Right lobe of liver (tissue), 6 donors: Measurements from ENCODE around the gene TENM4. TPM values are rescaled to one million over a fixed set of nuclear protein-coding genes. Genes with fewer than 3 reads are reported as not detected.

Experiments used
- ATAC-seq, 4 donors: fragments of 200-7000 bp; cut with Tn5 transposase; one replicate each; pipeline ENCODE4 v1.9.1; 2020; ENCODE audit warnings: mild to moderate bottlenecking in 4 of 4, moderate library complexity in 4 of 4
- DNase-seq, 3 donors: peaks; one replicate each; pipeline ENCODE4 v3.0.0-alpha.2; 2020
- H3K27ac ChIP-seq, 3 donors: fragments of 200-600 bp; one replicate each; pipeline ENCODE4 v1.8.0; 2022
- H3K27me3 ChIP-seq, 2 donors: fragments of 200-600 bp; one replicate each; pipeline ENCODE4 v1.8.0; 2022
- H3K36me3 ChIP-seq, 4 donors: fragments of 200-600 bp; sonication (generic) in 1 of 4; one replicate each; pipeline versions ENCODE4 v1.5.1 to v1.8.0; 2017 to 2022; ENCODE audit warnings: control low read depth in 1 of 4
- H3K4me1 ChIP-seq, 4 donors: fragments of 200-600 bp; sonication (generic) in 1 of 4; one replicate each; pipeline versions ENCODE4 v1.5.1 to v1.8.0; 2017 to 2022; ENCODE audit warnings: control low read depth in 1 of 4
- H3K4me3 ChIP-seq, 3 donors: fragments of 200-600 bp; one replicate each; pipeline ENCODE4 v1.8.0; 2022
- H3K9me3 ChIP-seq, 4 donors: fragments of 200-600 bp; sonication (generic) in 1 of 4; one replicate each; pipeline versions ENCODE4 v1.5.1 to v1.8.0; 2017 to 2022; ENCODE audit warnings: control low read depth in 1 of 4
- CTCF ChIP-seq, 4 donors: fragments of 200-600 bp in 3 of 4; fragments of 450-650 bp in 1 of 4; IDR thresholded peaks; one replicate each; pipeline versions ENCODE4 v1.5.1 to v1.8.0; 2016 to 2022; ENCODE audit warnings: antibody characterized with exemption in 4 of 4, mild to moderate bottlenecking in 2 of 4
- POLR2A ChIP-seq: fragments of 450-650 bp; IDR thresholded peaks from one replicate; pipeline ENCODE4 v1.6.1; 2017; ENCODE audit warnings: antibody characterized with exemption, mild to moderate bottlenecking
- whole genome bisulfite sequencing: methylation state at CpG from one replicate; pipeline ENCODE4 v1.1.6; 2018; ENCODE audit warnings: low coverage, low lambda C conversion rate; ENCODE audit not compliant: insufficient coverage; ENCODE audit errors: missing lambda C conversion rate; 5-methylcytosine and 5-hydroxymethylcytosine counted together
- intact Hi-C, 2 donors: fragments of 100-400 bp; cut with DNase I; formaldehyde crosslinking; loops; one replicate each; pipeline versions ENCODE4 v1.11.2 to v1.14.1; 2022
- total RNA-seq, 6 experiments: library from RNA; depleted of rRNA in 2 of 6; stranded (reverse); fragments of >200 nt in 2 of 6; fragmentation: NEBNext Ultra II Directional in 3 of 6; extraction: Animal tissue kit (Norgen Biotek cat#: 25700) in 3 of 6; gene quantifications; one replicate each; pipeline versions ENCODE4 v1.1.0 to v1.2.4, GENCODE V29; 2016 to 2023
- donor health status: DM: no; HTN: yes; CAD: no.
- donor health status: DM: no; HTN: no; CAD: no.
- donor health status: DM: no; HTN: no; CAD: no.
- donor health status: DM: no; HTN: yes; CAD: no.
- donor health status: DM: no; HTN: yes; CAD: no.

The TENM4 gene
- total RNA-seq, 6 experiments from 2014 or later: 0.04 to 0.58 (median 0.14) TPM; not detected in 2

DNA sequence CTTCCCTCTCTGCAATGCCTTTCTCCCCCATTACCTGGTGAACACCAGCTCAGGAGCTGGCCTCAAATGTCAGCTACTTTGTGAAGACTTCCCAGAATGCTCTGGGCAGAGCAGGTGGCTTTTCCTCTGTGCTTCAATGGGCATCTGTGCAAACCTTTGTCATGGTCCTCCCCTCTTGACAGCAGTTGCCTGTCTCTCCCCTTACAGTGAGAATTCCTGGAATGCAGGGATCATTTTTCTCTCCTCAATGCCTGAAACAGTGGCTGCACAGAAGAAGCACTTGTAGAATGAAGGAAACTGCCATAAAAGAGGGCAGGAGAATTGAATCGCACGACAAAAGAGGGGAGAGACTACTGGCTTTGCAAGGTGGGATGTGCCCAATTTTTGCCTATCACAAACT lies 773.4 kb downstream of the TENM4 start:
- ATAC-seq: no peak
- no peaks in the 10 kb centered on the region for H3K4me1 ChIP-seq
- 100% methylated on average over 1 of the region's 2 CpGs for WGBS

DNA sequence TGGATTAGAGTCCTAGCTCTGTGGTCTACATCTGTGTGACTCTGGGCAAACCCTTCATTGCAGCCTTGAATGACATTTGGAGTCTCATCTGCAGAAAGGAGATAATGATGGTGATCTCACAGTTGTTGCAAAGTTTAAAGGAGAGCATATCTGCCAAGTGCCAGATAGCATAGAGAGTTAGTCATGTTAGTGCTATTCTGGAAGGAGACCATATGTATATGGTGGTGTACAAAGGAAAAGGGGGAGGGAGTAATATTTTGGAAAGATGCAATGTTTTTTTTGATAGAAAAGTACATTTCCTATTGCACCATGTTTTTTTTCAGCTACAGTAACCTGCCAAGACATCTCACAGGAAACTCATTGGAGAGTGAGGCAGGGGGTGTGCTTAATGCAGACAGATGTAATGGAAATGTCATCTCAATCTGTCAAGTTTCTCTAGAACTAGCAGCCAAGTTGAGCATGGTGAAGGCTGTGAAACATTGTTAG lies 774.1 kb downstream of the TENM4 start:
- Histone ChIP-seq H3K4me1 (no peaks in the 10 kb centered on the region), H3K4me3 (no peak overlapping the region), H3K27ac (no peak overlapping the region), H3K27me3 (no peaks in the 10 kb centered on the region), H3K36me3 (no peaks in the 10 kb centered on the region), H3K9me3 (no peaks in the 10 kb centered on the region)
- ATAC-seq (no peak), DNase-seq (no peak)
- intact Hi-C loops: no loop called here
- TF ChIP-seq POLR2A: no peak
- no peak for TF ChIP-seq CTCF (IDR thresholded peaks at IDR 0.05)

More for the DNA sequence above, 773.4 kb downstream of the TENM4 start:
- no peak for DNase-seq
- no peaks in the 10 kb centered on the region for H3K9me3 ChIP-seq
- TF ChIP-seq POLR2A: no peak
- TF ChIP-seq CTCF (IDR thresholded peaks at IDR 0.05): no peak
- no peaks in the 10 kb centered on the region for H3K27me3 ChIP-seq
- no peak overlapping the region for H3K27ac ChIP-seq
- intact Hi-C loops: no loop called here
- no peak overlapping the region for H3K4me3 ChIP-seq
- H3K36me3 ChIP-seq: no peaks in the 10 kb centered on the region

DNA sequence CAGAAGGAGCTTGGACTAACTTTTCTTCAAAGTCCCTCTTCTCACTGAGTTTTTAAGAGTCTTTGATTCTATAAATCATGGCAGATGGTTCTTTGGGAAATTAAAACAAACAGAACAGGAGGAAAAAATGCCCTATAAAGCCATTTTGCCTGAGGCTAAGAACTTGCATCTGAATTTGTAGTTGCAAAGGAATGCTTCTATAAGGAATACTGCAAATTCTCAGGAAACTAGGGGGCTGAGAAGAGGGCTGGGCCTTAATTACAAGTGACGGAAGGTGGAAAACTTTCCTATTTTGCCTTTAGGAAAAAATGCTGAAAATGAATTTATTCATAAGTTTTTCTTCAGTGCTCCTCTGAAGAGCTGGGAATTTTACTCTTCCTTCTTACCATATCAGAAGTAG lies 776.2 kb downstream of the TENM4 start:
- H3K27me3 ChIP-seq: no peaks in the 10 kb centered on the region
- H3K27ac ChIP-seq: no peak overlapping the region
- ATAC-seq: no peak
- DNase-seq: no peak
- no peaks in the 10 kb centered on the region for H3K9me3 ChIP-seq
- H3K4me1 ChIP-seq: peaks cover 0 to 1% (median 0%) of the 10 kb centered on the region in 4 donors
- no peaks in the 10 kb centered on the region for H3K36me3 ChIP-seq
- WGBS: 90% methylated on average over 1 of the region's 1 CpG
- intact Hi-C loops: no loop called here
- H3K4me3 ChIP-seq: no peak overlapping the region
- TF ChIP-seq POLR2A (no peak), CTCF (IDR thresholded peaks at IDR 0.05) (no peak)

DNA sequence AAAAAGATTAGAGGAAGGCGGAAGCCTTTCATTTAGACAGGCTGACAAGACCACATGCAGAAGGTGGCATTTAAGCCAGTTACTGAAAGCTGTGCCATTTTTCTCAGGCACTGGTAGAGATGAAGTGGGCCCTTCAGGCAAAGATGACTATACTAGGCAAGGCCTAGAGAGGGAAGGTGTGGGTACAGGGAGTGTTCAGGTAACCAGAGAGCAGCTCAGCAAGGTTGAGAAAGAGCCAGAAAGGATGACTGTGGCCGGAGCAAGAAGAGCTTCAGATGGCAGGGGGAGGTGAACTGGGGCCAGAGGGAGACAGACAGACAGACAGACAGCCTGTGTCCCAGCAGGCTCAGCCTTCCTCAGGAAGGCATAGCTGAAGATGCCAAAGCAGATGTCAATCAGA lies 778.0 kb downstream of the TENM4 start:
- ATAC-seq: no peak
- intact Hi-C loops: no loop called here
- H3K36me3 ChIP-seq: no peaks in the 10 kb centered on the region
- WGBS: 89% methylated on average over 2 of the region's 2 CpGs
- TF ChIP-seq POLR2A (no peak), CTCF (IDR thresholded peaks at IDR 0.05) (no peak)
- no peaks in the 10 kb centered on the region for H3K27me3 ChIP-seq
- DNase-seq: no peak
- no peak overlapping the region for H3K27ac ChIP-seq
- no peak overlapping the region for H3K4me3 ChIP-seq
- peaks cover 0 to 4% (median 0%) of the 10 kb centered on the region in 4 donors for H3K4me1 ChIP-seq
- H3K9me3 ChIP-seq: no peaks in the 10 kb centered on the region

- no peak overlapping the region for H3K4me3 ChIP-seq
- H3K4me1 ChIP-seq: peaks cover 0 to 4% (median 0%) of the 10 kb centered on the region in 4 donors
- DNase-seq (no peak), ATAC-seq (no peak)
- no peak overlapping the region for H3K27ac ChIP-seq
- 80% methylated on average over 4 of the region's 4 CpGs for WGBS
- intact Hi-C loops: no loop called here
- TF ChIP-seq CTCF (IDR thresholded peaks at IDR 0.05) (no peak), POLR2A (no peak)
- no peaks in the 10 kb centered on the region for H3K9me3 ChIP-seq
- H3K36me3 ChIP-seq: no peaks in the 10 kb centered on the region
- no peaks in the 10 kb centered on the region for H3K27me3 ChIP-seq
Measured at GRCh38 chr11:78660471-78660870, 780.4 kb downstream of the TENM4 start.
